GM18909 (cell line): Measurements from ENCODE around the gene KYNU.
"Not testable (repeated sequence)": the region's sequence is repeated elsewhere in the genome, so short reads cannot be mapped to it uniquely, and the experiment has no call there.

Experiments used
- ATAC-seq: cut with Tn5 transposase; IDR thresholded peaks from one replicate; pipeline ENCODE4 v1.9.1; 2021; ENCODE audit warnings: mild to moderate bottlenecking; ENCODE audit not compliant: unreplicated experiment, poor library complexity

KYNU gene

DNA sequence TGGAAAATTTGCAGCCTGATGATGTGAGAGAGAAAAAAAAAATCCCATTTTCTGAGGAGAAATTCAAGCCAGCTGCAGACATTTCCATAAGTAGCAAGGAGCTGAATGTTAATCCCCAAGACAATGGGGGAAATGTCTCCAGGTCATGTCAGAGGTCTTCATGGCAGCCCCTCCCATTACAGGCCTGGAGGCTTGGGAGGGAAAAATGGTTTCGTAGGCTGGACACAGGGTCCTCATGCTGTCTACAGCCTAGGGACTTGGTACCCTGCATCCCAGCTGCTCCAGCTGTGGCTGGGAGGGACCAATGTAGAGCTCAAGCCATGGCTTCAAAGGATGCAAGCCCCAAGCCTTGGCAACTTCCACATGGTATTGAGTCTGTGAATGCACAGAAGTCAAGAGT lies 198.2 kb downstream of the KYNU start:
- ATAC-seq, result no peak

DNA sequence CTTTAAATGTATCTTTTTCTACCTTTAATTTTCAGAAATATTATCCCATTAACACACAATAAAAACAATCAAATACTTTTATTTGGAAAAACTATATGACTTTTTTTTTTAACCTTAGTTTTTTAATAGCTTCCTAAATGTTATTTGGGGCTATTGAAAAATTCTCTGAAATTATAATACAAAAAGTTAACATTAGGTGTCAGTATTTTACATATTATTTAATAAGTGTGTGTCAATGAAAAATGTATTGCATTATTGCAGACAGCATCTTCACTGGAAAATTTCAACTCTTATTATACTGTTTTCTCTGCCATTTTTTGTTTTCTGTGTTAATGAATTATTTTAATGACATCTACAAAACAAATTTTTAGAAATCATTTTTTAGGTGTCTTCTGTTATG lies 200.6 kb downstream of the KYNU start:
- no peak for ATAC-seq

DNA sequence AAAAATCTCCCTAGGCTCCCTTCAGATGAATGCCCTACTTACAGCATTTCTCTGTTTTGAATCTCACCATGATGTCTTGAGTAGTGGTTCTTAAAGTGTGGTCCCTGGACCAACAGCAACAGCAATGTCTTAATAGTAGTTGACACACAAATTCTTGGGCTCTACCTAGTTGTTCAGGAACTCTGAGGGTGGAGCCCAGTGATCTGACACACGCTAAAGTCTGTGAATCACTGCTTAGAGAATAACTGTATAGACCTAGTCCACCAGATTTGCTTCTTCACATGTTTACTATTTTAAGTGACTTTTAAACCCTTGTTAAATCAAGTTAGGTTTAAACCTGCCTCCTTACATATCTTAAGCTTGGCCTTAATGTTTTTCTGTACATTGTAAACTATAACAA lies 204.2 kb downstream of the KYNU start:
- no peak for ATAC-seq

DNA sequence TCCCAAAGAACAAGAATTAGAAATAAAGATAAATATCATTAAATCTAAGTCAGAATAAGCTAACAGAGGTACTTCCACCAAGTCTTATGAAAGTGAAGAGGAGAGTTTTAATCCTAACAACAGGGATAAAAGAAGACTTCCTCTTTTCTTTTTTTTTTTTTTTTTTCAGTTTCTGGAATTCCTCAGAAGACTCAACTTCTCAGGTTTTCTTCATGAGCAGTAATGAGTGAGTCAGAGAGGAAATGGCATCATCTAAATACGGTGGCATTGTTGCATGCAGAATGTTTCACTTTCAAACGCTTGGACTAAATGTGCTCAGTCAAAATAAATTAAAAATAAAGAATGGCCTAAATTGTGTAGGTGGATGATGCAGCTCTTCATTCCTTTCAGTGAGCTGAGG lies 206.2 kb downstream of the KYNU start:
- ATAC-seq, result no peak

DNA sequence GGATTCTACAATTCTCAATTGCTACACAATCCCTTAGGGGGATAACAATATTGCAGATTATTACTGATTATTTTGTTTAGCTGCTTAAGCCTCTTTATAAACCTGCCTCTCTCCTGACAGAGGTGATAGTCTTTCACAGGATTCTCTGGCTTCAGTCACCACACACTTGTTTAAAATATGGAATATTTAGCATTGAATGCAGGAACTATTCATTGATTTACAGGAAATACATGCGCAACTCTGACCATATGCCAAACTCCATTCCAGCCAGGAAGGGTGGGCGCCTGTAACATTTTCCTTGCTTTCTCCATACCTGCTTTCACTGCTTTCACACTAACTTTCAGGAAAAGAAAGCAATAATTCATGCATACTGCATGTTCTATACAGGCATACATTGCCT lies 207.0 kb downstream of the KYNU start:
- ATAC-seq, result no peak

DNA sequence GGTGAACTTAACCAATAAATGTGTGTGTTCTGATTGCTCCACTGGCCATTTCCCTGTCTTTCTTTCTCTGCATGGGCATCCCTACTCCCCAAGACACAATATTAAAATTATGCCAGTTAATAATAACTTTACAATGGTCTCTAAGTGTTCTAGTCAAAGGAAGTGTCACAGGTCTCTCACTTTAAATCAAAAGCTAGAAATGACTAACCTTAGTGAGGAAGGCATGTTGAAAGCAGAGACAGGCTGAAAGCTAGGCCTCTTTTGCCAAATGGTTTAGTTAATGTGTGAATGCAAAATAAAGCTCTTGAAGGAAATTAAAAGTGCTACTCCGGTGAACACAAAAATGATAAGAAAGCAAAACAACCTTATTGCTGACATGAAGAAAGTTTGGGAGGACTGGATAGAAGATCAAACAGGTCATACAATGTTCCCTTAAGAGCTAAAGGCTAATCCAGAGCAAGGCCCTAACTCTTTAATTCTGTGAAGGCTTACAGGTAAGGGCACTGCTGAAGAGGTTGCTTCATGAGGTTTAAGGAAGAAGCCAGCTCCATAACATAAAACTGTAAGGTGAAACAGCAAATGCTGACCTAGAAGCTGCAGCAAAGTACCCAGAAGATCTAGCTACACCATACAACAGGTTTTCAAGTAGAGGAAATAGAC lies 207.8 kb downstream of the KYNU start:
- ATAC-seq, result peak; percentile 77

DNA sequence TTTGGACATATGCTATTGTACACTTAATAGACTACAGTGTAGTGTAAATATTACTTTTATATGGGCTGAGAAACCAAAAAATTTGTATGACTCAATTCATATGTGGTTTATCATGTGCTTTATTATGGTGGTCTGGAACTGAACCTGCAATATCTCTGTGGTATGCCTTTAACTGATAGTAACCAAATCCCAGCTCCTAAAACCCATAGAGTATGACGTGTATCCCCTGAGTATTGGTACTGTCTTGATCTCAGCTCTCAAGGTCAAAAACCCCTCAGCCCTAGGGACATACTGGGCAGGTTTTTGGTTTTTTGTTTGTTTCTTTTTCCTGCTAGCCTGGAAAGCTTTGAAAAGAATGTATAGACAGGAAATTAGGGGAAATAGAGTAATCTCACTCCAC lies 209.6 kb downstream of the KYNU start:
- ATAC-seq, result no peak

- ATAC-seq, result no peak
Measured at GRCh38 chr2:143088388-143088787, 210.9 kb downstream of the KYNU start.

DNA sequence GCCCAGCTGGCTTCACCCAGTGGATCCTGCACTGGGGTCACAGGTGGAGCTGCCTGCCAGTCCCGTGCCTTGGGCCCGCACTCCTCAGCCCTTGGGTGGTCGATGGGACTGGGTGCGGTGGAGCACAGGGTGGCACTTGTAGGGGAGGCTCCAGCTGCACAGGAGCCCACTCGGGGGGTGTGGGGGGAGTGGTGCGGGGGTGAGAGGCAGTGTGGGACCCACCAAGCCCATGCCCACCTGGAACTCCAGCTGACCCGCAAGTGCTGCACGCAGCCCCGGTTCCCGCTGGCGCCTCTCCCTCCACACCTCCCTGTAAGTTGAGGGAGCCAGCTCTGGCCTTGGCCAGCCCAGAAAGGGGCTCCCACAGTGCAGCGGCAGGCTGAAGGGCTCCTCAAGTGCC lies 212.1 kb downstream of the KYNU start:
- not testable (repeated sequence) for ATAC-seq
